Left ventricle myocardium superior (tissue), 1 donor: ENCODE results near the gene DHRS1. TPM values are rescaled to one million over a fixed set of nuclear protein-coding genes. Genes with fewer than 3 reads are reported as not detected.
"Not testable (repeated sequence)": the region's sequence is repeated elsewhere in the genome, so short reads cannot be mapped to it uniquely, and the experiment has no call there.

ENCODE experiments used
- ATAC-seq: fragments of 200-7000 bp; cut with Tn5 transposase; one replicate; pipeline ENCODE4 v1.9.1; 2020; ENCODE audit warnings: mild to moderate bottlenecking, moderate library complexity
- DNase-seq: peaks from one replicate; pipeline ENCODE4 v3.0.0-alpha.2; 2020
- intact Hi-C: fragments of 100-400 bp; cut with micrococcal nuclease; formaldehyde crosslinking; loops from one replicate; pipeline ENCODE4 v1.11.0; 2022
- total RNA-seq: library from RNA; stranded (reverse); fragmentation: NEBNext Ultra II Directional; extraction: Animal tissue kit (Norgen Biotek cat#: 25700); gene quantifications from one replicate; pipeline ENCODE4 v1.2.1, GENCODE V29; 2021
- donor health status: DM: no; HTN: yes; CAD: no; lungs with severe emphysema.

DHRS1 gene
- total RNA-seq, 1 donor from 2014 or later: 5.9 TPM

DNA sequence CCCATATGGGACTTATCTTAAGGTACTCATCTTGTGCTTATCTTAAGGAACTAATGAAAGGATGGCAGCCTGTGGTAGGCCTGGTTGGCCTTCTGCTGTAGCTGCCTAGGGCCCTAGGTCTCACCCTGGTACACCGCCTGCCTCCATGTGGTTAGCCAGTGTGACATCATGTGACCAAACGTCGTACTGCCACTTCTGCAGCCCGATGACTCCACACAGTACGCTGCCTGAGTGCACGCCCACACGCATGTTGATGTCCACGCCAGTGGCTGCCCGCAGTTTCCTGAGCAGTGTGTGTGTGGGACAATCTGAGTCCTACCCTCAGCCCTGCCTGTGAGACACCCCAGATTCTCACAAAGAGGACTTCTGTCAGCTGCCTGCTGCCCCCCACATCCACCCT, 30.2 kb upstream of the DHRS1 start:
- intact Hi-C loops: no loop called here
- ATAC-seq (no peak), DNase-seq (peak; percentile 73)

DNA sequence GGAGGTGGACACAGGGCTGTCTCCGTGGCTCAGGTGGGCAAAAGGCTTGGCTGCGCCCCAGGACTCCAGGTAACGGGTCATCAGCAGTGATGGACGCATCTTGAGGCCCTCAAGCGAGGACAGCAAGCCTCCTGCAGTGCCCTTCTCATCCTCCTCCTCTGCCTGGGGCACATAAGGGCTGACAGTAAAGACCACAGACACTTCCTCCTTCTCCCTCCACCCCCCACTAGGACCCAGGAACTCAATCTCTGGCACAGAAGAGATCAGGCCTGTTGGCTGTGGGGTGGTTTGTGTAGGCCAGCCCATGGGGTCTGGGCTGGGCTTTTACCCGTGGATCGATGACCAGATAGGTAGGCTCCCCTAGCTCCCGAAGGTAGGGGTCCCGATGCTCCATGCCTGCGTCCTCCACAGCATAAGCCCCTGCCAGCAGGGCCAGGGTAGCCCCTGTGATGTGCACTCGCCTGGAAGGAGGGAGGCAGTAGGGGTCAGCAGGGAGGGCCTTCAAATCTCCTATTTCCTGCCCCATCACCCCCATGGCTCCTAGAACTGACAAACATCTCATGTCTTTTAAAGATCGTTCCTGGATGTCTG, 29.6 kb upstream of the DHRS1 start:
- no peak for ATAC-seq
- no peak for DNase-seq
- intact Hi-C loops: no loop called here

DNA sequence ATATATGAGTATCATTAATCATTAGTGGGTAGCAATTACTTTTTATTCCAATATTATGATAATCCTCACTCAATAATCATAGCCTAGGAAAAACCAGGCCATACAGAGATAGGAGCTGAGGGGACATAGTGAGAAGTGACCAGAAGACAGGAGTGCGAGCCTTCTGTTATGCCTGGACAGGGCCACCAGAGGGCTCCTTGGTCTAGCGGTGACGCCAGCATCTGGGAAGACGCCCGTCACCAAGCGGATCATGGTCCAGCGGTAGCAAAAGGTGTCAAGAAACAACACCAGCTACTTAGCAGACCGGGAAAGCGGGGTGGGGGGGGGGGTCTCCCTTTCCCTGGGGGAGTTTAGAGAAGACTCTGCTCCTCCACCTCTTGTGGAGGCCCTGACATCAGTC, 28.3 kb upstream of the DHRS1 start:
- intact Hi-C loops, ATAC-seq: not testable (repeated sequence)
- peak; percentile 73 for DNase-seq

DNA sequence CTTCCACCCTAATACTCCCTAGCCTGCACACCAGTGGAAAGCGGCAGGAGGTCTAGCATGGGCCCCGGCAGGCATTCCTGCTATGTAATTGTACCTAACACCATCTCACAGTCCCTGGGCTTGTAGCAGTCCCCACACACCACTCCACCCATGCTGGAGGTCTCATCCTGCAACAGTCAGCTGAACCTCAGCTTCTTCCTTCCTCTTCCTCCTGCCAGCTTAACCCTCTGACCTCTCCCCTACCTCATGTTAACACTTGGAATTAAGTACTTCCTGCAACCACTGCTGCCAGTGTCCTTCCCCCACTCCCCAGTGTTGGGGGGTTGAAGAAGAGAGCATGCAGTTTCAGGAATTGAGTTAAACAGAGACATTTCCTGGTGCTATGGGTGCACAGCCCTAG, 27.7 kb upstream of the DHRS1 start:
- intact Hi-C loops: no loop called here
- DNase-seq (no peak), ATAC-seq (peak; percentile 21)

DNA sequence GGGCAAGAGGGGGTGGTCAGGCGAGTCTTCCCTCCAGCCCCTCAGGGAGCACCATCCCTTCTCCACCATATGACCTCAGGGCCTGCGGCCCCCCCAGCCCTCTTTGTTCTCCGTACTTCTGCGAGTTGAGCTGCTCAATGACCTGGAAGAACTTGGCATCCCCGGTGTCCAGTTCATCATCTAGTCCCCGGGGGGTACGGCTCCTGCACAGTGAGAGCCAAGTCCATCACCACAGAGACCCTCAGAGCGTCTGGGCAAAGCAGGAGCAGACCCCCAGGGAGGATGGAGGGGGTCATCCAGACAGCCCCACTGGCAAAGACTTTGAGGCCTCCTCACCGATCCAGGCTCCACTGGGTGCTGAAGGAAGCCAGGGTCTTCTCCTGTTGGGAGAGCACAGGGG, 26.4 kb upstream of the DHRS1 start:
- intact Hi-C loops: no loop called here
- no peak for DNase-seq
- ATAC-seq: no peak

DNA sequence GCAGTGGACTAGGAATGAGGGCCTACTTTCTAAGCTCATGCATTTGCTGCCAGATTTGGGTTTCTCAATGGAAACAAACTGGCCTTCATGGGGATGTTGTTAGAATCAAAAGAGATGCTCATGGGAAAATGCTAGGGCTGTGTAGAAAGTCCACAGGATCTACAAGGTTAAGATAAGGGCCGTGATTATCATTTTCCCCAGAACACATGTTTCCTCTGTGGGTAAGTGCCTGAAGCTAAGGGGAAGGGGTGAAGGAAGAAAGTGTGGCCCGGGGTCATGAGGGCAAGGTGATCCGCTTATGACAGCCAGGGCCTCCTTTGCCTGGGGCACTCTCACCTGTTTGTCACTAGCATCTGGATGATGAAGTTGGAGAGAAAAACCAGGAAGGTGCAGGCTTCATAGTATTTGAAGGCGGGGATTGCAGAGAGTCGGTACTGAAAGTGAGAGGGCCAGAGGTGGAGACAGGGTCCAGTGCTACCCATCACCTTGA, 25.5 kb upstream of the DHRS1 start:
- intact Hi-C loops: no loop called here

DNA sequence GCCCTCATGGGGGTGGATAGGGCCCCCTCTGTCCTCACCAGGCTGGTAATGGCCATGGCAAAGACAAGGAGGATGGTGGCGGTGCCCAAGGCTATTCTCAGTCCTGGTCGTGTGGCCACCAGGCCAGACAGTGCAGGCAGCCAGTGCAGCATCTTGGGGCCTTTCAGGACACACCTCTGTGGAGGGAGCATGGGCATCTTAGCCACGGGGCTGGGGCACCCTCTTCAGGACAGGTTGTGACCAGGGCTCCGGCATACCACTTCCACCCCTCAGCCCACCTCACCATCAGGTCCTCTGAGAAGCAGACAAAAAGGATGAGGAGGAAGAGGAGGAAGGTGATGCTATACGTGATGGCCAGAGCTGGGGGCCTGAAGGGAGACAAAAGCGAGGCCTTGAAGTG, 24.4 kb upstream of the DHRS1 start:
- ATAC-seq: no peak
- DNase-seq: no peak
- intact Hi-C loops: no loop called here

More for the DNA sequence above, 25.5 kb upstream of the DHRS1 start:
- no peak for DNase-seq
- no peak for ATAC-seq

DNA sequence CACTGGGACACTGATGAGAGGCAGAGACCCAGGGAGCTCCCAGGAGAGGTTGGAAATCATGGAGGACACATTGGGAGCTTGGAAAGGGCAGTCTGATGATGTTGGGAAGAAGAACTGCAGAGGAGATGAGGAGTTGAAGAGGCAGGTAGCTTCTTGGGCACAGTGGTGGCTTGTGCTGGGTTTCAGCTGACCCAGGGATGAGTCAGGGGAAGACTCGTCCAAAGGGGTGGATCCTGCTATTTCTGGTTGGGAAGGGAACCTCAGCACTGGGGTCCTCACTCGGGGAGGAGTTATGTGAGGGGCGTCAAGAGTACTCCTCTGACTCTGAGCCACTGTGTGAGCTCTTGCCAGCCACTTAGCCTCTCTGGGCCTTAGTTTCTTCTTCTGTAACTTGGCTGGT, 23.8 kb upstream of the DHRS1 start:
- ATAC-seq (no peak), DNase-seq (no peak)
- intact Hi-C loops: no loop called here

DNA sequence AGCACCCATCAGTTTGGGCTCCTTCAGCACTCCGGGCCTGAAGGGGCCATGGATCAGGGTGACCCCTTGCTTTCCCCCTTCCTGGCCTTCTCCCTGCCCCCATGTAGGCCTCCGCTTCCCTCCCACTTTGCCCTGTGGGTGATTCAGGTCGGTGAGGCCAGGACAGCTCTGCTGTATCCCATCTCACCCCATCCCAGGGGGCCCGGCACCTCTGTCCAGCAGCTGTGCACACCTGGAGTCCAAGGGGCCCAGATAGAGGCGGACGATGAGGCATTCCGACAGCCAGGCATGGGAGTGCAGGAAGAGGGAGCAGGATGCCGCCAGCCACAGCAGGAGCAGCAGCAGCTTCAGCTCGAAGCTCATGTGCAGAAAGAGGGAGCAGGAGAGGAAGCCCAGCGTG, 23.1 kb upstream of the DHRS1 start:
- intact Hi-C loops: no loop called here
- DNase-seq: no peak
- ATAC-seq: no peak

DNA sequence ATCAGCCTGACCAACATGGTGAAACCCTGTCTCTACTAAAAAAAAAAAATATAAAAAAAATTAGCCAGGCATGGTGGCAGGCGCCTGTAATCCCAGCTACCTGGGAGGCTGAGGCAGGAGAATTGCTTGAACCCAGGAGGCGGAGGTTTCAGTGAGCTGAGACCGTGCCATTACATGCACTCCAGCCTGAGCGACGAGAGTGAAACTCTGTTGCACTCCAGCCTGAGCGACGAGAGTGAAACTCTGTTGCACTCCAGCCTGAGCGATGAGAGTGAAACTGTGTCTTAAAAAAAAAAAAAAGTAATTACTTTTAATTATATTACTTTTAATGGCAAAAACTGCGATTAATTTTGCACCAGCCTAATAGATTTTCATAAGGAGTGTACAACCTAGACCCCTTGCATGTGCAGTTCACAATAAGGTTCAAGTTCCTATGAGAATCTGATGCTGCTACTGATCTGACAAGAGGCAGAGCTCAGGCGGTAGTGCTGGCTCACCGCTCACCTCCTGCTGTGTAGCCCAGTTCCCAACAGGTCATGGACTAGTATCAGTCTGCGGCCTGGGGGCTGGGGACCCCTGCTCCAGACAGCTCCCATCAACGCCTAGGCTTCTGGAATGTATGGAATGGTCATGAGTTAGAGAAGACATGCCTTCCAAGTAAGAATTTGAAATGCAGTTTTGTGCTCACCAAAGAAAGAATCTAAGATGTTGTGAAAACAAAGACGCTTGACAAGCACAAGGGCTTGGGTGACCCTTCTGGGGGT, 21.8 kb upstream of the DHRS1 start:
- intact Hi-C loops: no loop called here
- ATAC-seq: no peak
- DNase-seq: no peak

DNA sequence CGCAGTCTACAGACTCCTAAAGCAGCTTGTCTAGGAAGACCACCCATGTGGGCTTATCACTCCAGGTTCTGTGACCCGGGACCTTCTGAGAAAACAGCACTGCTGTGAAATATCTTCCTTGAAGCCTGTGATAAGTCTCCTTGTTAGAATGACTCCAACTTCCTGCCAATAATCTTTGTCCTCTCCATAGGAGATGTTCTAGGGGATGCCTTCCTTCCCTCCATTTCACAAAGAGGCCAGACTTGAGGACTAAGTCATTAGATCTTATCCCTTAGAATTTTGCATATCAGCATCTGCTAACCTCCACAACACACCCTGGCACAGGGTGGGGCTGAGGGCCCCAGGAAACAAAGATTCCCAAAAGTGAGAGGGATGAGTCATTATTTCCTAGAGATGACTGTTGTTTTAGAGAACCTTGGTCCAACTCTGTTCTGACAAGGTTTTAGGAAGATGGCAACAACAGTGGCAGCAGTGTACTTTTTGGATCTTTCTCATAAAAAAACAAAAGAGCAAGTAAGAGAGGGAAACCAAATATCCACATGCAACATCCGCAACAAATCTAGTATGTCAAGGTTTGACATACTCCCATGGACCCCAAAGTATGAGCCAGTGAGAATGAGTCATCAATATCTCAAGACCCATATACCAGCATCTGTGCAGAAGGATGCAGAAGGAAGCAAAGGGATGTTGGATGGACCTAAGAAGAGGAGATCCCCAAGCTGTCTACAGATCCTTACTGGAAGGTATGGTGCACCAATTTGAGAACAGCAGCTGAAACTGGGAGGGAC, 17.8 kb upstream of the DHRS1 start:
- intact Hi-C loops: no loop called here
- ATAC-seq (no peak), DNase-seq (no peak)

DNA sequence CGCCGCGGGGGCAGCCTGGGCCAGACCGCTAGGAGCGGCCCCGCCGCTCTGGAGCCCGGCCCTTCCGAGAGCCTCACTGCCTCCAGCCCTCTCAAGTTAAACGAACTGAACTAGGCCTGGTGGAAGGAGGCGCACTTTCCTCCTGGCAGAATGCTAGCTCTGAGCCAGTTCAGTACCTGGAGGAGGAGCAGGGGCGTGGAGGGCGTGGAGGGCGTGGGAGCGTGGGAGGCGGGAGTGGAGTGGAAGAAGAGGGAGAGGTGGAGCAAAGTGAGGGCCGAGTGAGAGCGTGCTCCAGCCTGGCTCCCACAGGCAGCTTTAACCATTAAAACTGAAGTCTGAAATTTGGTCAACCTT, 17.0 kb upstream of the DHRS1 start:
- intact Hi-C loops: no loop called here
- DNase-seq (no peak), ATAC-seq (no peak)

DNA sequence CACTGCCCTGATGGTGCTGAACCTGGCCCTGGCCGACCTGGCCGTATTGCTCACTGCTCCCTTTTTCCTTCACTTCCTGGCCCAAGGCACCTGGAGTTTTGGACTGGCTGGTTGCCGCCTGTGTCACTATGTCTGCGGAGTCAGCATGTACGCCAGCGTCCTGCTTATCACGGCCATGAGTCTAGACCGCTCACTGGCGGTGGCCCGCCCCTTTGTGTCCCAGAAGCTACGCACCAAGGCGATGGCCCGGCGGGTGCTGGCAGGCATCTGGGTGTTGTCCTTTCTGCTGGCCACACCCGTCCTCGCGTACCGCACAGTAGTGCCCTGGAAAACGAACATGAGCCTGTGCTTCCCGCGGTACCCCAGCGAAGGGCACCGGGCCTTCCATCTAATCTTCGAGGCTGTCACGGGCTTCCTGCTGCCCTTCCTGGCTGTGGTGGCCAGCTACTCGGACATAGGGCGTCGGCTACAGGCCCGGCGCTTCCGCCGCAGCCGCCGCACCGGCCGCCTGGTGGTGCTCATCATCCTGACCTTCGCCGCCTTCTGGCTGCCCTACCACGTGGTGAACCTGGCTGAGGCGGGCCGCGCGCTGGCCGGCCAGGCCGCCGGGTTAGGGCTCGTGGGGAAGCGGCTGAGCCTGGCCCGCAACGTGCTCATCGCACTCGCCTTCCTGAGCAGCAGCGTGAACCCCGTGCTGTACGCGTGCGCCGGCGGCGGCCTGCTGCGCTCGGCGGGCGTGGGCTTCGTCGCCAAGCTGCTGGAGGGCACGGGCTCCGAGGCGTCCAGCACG, 16.4 kb upstream of the DHRS1 start:
- DNase-seq: peak; percentile 76
- ATAC-seq: peak; percentile 51

DNA sequence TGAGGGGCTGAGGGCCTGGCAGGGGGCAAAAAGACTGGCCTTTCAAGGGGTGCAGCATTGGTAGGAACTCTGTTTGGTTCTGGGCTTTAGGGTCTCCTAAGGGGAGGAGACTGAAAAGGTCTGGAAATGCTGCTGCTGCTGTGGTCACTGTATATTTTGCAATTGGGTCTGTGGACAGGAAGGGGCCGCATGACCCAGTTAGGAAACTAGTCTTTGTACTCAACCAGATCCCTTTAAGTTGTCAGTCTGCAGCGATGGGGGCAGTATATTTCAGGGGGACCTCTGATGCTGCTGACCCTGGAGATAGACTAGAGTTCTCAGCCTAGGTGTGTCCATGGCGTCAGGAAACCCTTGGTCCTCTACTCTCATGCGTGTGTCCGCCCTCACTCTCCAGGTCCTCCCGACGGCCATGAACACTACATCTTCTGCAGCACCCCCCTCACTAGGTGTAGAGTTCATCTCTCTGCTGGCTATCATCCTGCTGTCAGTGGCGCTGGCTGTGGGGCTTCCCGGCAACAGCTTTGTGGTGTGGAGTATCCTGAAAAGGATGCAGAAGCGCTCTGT, 15.7 kb upstream of the DHRS1 start:
- DNase-seq (no peak), ATAC-seq (no peak)
- intact Hi-C loops: no loop called here

More for the DNA sequence above, 16.4 kb upstream of the DHRS1 start:
- intact Hi-C loops: no loop called here

DNA sequence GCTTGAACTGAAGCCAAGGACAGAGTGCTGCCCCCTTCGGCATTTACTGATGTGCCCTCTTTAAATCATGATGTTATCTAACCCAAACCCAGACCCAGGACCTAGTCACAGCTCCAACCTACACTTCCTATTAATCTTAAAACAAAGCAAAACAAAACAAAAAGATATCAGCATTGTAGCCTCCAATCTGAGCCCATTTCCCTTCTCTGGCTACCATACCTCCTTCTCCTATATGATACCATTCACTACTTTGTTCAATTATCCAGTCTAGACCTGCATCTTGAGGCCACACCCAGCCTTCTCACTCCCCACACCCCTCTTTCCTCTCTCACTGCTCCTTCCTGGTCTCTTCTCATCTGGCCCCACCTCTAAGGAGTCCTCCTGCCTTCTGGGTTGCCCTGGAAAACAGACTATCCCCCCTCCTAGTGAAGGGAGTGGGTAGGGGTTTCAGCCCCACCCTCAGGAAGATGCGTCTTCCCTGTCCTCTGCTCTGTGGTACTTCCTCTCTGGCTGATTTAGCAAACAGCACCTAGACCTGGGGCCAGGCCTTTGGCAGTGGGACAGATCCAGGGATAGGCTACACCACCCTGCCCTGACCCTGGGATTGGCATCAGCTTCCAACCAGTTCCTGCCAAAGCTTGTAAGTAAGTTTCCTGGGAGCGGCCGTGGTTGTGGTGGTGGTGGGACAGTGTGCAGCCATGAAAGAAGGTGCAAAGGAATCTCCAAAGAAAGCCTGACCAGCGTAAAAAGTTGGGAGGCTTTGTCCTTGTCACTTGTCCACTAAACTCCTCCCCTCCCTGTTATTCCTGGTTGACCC, 15.0 kb upstream of the DHRS1 start:
- ATAC-seq: no peak
- intact Hi-C loops: no loop called here
- no peak for DNase-seq

DNA sequence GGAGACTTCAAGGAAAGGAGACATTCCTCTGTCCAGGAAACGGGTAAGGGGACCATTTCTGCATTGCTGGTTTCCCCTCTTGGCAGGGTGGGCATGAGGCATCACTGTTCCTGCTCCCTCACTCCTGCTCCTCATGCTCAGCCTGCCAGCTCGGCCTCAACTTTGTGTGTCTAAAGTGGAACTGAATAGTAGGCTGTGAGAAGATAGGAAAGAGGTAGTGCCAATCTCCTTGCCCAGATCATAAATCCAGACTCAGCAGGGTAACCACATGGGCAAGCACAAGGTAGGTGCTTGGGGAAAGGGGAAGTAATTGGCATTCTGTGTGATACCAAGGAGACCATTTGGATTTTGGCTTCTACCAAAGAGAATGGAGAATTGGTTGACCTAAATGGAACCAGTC, 14.3 kb upstream of the DHRS1 start:
- intact Hi-C loops: no loop called here
- ATAC-seq (no peak), DNase-seq (no peak)

DNA sequence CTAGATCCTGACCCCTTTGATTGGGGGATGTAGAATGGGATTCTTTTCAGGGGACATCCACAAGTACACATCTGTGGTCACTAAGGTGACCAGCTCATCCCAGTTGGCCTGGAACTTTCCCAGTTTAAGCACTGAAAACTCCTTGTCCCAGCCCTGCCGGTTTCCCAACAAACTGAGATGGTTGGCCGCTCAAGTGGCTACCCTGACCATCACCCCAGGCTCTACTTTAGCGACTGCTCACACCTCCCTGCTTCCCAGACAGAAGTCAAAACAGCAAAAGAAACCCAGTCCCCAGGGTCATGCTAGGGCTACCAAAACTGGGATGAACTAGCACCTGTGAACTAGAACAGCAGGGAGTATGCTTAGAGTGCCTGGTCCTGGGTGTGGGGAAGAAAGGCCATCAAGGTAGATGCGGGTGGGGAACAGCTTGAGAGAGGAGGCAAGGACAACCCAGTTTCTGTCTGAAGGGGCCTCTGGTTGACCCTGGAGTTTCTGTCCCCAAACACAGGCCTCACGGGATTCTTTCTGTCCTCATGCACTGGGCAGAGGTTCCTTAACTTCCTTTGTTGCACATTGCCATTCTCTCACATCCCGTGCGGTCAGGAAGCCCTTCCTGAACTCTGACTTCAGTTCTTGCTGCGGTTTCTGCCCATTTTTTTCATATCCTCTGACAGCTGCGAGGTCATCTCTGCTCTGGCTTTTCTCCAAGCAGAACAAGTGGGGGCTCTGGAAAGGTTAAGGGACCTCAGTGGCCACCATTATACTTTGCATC, 13.3 kb upstream of the DHRS1 start:
- intact Hi-C loops: no loop called here
- DNase-seq: no peak
- no peak for ATAC-seq
